ENCODE results near the gene ZNF407.

DNA sequence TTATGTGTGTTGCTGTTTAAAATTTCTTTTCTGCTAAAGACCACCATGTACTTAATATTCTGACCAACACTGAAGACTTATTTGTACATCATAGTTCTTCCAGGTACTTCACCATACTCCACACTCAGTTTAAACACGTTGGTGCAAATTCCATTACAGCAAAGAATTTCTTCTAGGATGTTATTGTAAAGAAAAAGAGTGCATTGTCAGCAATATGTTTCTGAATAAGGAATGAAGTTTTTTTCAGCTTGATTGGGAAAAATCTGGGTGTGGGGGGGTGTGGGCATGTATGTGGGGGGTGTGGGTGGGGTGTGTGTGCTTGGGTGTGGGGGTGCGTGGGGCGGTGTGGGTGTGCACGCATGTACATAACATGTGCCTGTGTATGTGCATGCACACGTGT lies 447.1 kb downstream of the ZNF407 start:
- TF ChIP-seq, protein P1, sequence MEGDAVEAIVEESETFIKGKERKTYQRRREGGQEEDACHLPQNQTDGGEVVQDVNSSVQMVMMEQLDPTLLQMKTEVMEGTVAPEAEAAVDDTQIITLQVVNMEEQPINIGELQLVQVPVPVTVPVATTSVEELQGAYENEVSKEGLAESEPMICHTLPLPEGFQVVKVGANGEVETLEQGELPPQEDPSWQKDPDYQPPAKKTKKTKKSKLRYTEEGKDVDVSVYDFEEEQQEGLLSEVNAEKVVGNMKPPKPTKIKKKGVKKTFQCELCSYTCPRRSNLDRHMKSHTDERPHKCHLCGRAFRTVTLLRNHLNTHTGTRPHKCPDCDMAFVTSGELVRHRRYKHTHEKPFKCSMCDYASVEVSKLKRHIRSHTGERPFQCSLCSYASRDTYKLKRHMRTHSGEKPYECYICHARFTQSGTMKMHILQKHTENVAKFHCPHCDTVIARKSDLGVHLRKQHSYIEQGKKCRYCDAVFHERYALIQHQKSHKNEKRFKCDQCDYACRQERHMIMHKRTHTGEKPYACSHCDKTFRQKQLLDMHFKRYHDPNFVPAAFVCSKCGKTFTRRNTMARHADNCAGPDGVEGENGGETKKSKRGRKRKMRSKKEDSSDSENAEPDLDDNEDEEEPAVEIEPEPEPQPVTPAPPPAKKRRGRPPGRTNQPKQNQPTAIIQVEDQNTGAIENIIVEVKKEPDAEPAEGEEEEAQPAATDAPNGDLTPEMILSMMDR (conservative IDR thresholded peaks at IDR 0.05 in 1 of 2, IDR thresholded peaks at IDR 0.05 in 1 of 2; ENCODE audit: extremely low read depth in 1 of 2, insufficient read depth in 1 of 2, low read depth in 1 of 2, low read length in 2 of 2) = no peak
- no peak for TF ChIP-seq EZH2 (IDR thresholded peaks at IDR 0.05; ENCODE audit: borderline replicate concordance, low read length)
